Nephron progenitor cell (in vitro differentiated cells): ENCODE measurements around the gene OPRM1.
A peak's percentile ranks its signal among the peaks of the same experiment; 100 is the strongest.

Experiments
- DNase-seq: peaks from one replicate; pipeline ENCODE4 v3.0.0; 2021
- H3K27ac Mint-ChIP-seq: 2 replicates; pipeline ENCODE4 v1.8.0; 2021; ENCODE audit warnings: mild to moderate bottlenecking, moderate library complexity, mixed read lengths
- H3K27me3 Mint-ChIP-seq: 2 replicates; pipeline ENCODE4 v1.8.0; 2021; ENCODE audit warnings: mild to moderate bottlenecking, low read depth, mixed read lengths; ENCODE audit not compliant: poor library complexity
- H3K36me3 Mint-ChIP-seq: 2 replicates; pipeline ENCODE4 v1.8.0; 2021; ENCODE audit warnings: low read depth, mixed read lengths
- H3K4me1 Mint-ChIP-seq: 2 replicates; pipeline ENCODE4 v1.8.0; 2021; ENCODE audit warnings: mixed read lengths
- H3K4me3 Mint-ChIP-seq: 2 replicates; pipeline ENCODE4 v1.8.0; 2021; ENCODE audit warnings: mild to moderate bottlenecking, moderate library complexity, mixed read lengths
- H3K9me3 Mint-ChIP-seq: 2 replicates; pipeline ENCODE4 v1.8.0; 2021; ENCODE audit warnings: mild to moderate bottlenecking, moderate library complexity, mixed read lengths
- CTCF ChIP-seq: fragments of 200-600 bp; sonication (generic); IDR thresholded peaks from 2 replicates; pipeline ENCODE4 v1.5.0; 2021; ENCODE audit warnings: antibody characterized with exemption

The OPRM1 gene

GRCh38 chr6:154267508-154268106 is 228.6 kb downstream of the OPRM1 start:
- H3K27ac Mint-ChIP-seq: peak overlapping the region; percentile 23
- peaks cover 4% of the 10 kb centered on the region for H3K36me3 Mint-ChIP-seq
- H3K4me1 Mint-ChIP-seq: no peaks in the 10 kb centered on the region
- peaks cover 18% of the 10 kb centered on the region for H3K9me3 Mint-ChIP-seq
- H3K27me3 Mint-ChIP-seq: no peaks in the 10 kb centered on the region
- DNase-seq: no peak
- H3K4me3 Mint-ChIP-seq: no peak overlapping the region
- no peak for TF ChIP-seq CTCF

- H3K36me3 Mint-ChIP-seq: peaks cover 4% of the 10 kb centered on the region
- TF ChIP-seq CTCF: no peak
- H3K4me1 Mint-ChIP-seq: peaks cover 7% of the 10 kb centered on the region
- DNase-seq: no peak
- H3K27ac Mint-ChIP-seq: no peak overlapping the region
- H3K4me3 Mint-ChIP-seq: no peak overlapping the region
- H3K27me3 Mint-ChIP-seq: no peaks in the 10 kb centered on the region
- peaks cover 18% of the 10 kb centered on the region for H3K9me3 Mint-ChIP-seq
Observed at GRCh38 chr6:154268486-154268885, 229.4 kb downstream of the OPRM1 start.

GRCh38 chr6:154274168-154274567 is 235.1 kb downstream of the OPRM1 start:
- Mint-ChIP-seq H3K27ac (no peak overlapping the region), H3K4me3 (no peak overlapping the region)

GRCh38 chr6:154276810-154277628 is 238.0 kb downstream of the OPRM1 start:
- Mint-ChIP-seq H3K9me3 (peaks cover under 1% of the 10 kb centered on the region), H3K27me3 (peaks cover 6% of the 10 kb centered on the region), H3K4me1 (peaks cover 30% of the 10 kb centered on the region), H3K4me3 (no peak overlapping the region), H3K27ac (no peak overlapping the region), H3K36me3 (no peaks in the 10 kb centered on the region)
- peak; percentile 57 for TF ChIP-seq CTCF
- DNase-seq: no peak

More at GRCh38 chr6:154274168-154274567, 235.1 kb downstream of the OPRM1 start:
- DNase-seq: no peak
- Mint-ChIP-seq H3K4me1 (peaks cover 30% of the 10 kb centered on the region), H3K36me3 (no peaks in the 10 kb centered on the region), H3K27me3 (peaks cover 6% of the 10 kb centered on the region), H3K9me3 (no peaks in the 10 kb centered on the region)
- no peak for TF ChIP-seq CTCF

GRCh38 chr6:154277629-154278017 is 238.6 kb downstream of the OPRM1 start:
- Mint-ChIP-seq H3K9me3 (peaks cover 7% of the 10 kb centered on the region), H3K4me1 (peaks cover 30% of the 10 kb centered on the region), H3K27ac (no peak overlapping the region), H3K27me3 (peaks cover 6% of the 10 kb centered on the region), H3K4me3 (no peak overlapping the region), H3K36me3 (no peaks in the 10 kb centered on the region)
- no peak for TF ChIP-seq CTCF
- no peak for DNase-seq

GRCh38 chr6:154280521-154280920 is 241.5 kb downstream of the OPRM1 start:
- no peak overlapping the region for H3K4me3 Mint-ChIP-seq
- no peak overlapping the region for H3K27ac Mint-ChIP-seq
- peaks cover 16% of the 10 kb centered on the region for H3K4me1 Mint-ChIP-seq
- DNase-seq: no peak
- H3K27me3 Mint-ChIP-seq: peaks cover 9% of the 10 kb centered on the region
- H3K9me3 Mint-ChIP-seq: peaks cover 13% of the 10 kb centered on the region
- TF ChIP-seq CTCF: no peak
- H3K36me3 Mint-ChIP-seq: no peaks in the 10 kb centered on the region
